ENCODE results near the gene ALG8. TPM values are rescaled to one million over a fixed set of nuclear protein-coding genes. Genes with fewer than 3 reads are reported as not detected.
"Not testable (repeated sequence)": the region's sequence is repeated elsewhere in the genome, so short reads cannot be mapped to it uniquely, and the experiment has no call there.

The ALG8 gene
- polyA plus RNA-seq, 1 of the 3 experiments (the other 2 are of a cell fraction) = 42.0 TPM

DNA sequence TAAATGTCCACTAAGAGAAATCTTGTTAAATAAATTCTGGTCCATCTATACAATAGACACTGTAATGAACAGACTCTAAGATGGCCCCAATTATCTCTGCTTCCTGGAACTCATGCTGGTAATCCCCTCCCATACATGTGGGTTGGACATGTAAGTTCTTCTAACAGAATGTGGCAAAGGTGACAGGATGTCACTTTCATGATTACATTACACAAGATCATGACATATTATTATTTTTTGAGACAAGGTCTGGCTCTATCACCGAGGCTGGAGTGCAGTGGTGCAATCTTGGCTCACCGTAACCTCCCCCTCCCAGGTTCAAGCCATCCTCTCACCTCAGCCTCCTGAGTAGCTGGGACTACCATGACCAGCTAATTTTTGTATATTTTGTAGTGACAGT, 45.2 kb downstream of the ALG8 start:
- Histone ChIP-seq H3K27me3 (ENCODE audit: insufficient read depth) (no peaks in the 10 kb centered on the region), H3F3A (replicated peaks; ENCODE audit: insufficient read depth) (no peaks in the 10 kb centered on the region), H3K27ac (ENCODE audit: low read depth in 2 of 2, low read length in 1 of 2) (no peak overlapping the region), H3K79me2 (ENCODE audit: insufficient read depth) (no peaks in the 10 kb centered on the region), H2AFZ (ENCODE audit: low read depth) (no peak overlapping the region), H3K9ac (no peak overlapping the region), H3K4me1 (ENCODE audit: control insufficient read depth in 1 of 2, insufficient read depth in 2 of 2, low read depth in 1 of 2, low read length in 1 of 2) (no peaks in the 10 kb centered on the region), H3K36me3 (replicated peaks in 1 of 2; ENCODE audit: control insufficient read depth in 1 of 2, insufficient read depth in 2 of 2, low read length in 1 of 2) (peaks cover 3 to 39% of the 10 kb centered on the region in 2 experiments), H3K9me2 (no peaks in the 10 kb centered on the region), H4K20me1 (ENCODE audit: insufficient read depth) (no peaks in the 10 kb centered on the region), H3K4me2 (no peak overlapping the region), H3K9me3 (no peaks in the 10 kb centered on the region), H3K4me3 (ENCODE audit: low read depth in 2 of 2, low read length in 1 of 2) (no peak overlapping the region)
- DNase-seq = no peak
- CTCF ChIA-PET = no interaction called here
- POLR2A ChIA-PET = interaction anchor here (1.0 to 1.4 kb wide), 2 partner anchors 15 to 22 kb away, joined by 3 read pairs; partner anchors contain the start of gene NDUFC2
- TF ChIP-seq SIN3A (IDR thresholded peaks at IDR 0.05; ENCODE audit: borderline replicate concordance, low read depth, low read length) (no peak), FOSL2 (IDR thresholded peaks at IDR 0.05; ENCODE audit: borderline replicate concordance, low read depth) (no peak), RCOR1 (IDR thresholded peaks at IDR 0.05; ENCODE audit: low read length) (no peak), JUND (IDR thresholded peaks at IDR 0.05) (no peak), RFX5 (IDR thresholded peaks at IDR 0.05; ENCODE audit: low read length) (no peak), SMC3 (IDR thresholded peaks at IDR 0.05; ENCODE audit: low read depth, low read length) (no peak), FOXJ3 (CRISPR knock-in tag; IDR thresholded peaks at IDR 0.05) (no peak), TAF1 (IDR thresholded peaks at IDR 0.05; ENCODE audit: borderline replicate concordance, low read depth, low read length) (no peak), EZH2phosphoT487 (IDR thresholded peaks at IDR 0.05; ENCODE audit: borderline replicate concordance, low read depth) (no peak), NRF1 (IDR thresholded peaks at IDR 0.05; ENCODE audit: low read depth, low read length) (no peak), ELF1 (IDR thresholded peaks at IDR 0.05) (no peak), FOXM1 (IDR thresholded peaks at IDR 0.05; ENCODE audit: low read depth) (no peak), EP300 (IDR thresholded peaks at IDR 0.05; ENCODE audit: borderline replicate concordance in 1 of 2, low read depth in 1 of 2, low read length in 1 of 2) (no peak), MEF2A (IDR thresholded peaks at IDR 0.05; ENCODE audit: borderline replicate concordance, low read depth) (no peak)
- TF ChIP-seq, protein P1, sequence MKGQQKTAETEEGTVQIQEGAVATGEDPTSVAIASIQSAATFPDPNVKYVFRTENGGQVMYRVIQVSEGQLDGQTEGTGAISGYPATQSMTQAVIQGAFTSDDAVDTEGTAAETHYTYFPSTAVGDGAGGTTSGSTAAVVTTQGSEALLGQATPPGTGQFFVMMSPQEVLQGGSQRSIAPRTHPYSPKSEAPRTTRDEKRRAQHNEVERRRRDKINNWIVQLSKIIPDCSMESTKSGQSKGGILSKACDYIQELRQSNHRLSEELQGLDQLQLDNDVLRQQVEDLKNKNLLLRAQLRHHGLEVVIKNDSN (IDR thresholded peaks at IDR 0.05; ENCODE audit: borderline replicate concordance, low read depth) = no peak
- TF ChIP-seq, protein P2, sequence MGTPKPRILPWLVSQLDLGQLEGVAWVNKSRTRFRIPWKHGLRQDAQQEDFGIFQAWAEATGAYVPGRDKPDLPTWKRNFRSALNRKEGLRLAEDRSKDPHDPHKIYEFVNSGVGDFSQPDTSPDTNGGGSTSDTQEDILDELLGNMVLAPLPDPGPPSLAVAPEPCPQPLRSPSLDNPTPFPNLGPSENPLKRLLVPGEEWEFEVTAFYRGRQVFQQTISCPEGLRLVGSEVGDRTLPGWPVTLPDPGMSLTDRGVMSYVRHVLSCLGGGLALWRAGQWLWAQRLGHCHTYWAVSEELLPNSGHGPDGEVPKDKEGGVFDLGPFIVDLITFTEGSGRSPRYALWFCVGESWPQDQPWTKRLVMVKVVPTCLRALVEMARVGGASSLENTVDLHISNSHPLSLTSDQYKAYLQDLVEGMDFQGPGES (IDR thresholded peaks at IDR 0.05; ENCODE audit: low read depth, low read length) = no peak
- 100% methylated on average over 2 of the region's 2 CpGs for WGBS (ENCODE audit: low lambda C conversion rate)

DNA sequence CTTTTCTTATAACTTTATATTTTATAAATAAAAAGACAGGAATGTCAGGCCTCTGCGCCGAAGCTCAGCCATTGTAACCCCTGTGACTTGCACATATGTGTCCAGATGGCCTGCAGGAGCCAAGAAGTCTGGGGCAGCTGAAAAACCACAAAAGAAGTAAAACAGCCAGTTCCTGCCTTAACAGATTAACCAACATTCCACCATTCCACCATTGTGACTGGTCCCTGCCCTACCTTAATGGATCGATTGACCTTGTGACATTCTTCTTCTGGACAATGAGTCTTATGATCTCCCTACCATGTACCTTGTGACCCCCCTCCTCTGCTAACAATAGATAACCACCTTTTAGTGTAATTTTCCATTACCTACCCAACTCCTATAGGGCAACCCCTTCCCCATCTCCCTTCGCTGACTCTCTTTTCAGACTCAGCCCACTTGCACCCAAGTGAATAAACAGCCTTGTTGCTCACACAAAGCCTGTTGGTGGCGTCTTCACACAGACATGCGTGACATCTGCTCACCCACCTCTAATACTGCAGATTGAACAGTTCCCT, 52.8 kb downstream of the ALG8 start:
- H3K9me2 ChIP-seq; H3K4me2 ChIP-seq; CTCF ChIA-PET; H3K36me3 ChIP-seq (replicated peaks in 1 of 2; ENCODE audit: control insufficient read depth in 1 of 2, insufficient read depth in 2 of 2, low read length in 1 of 2); H3K4me1 ChIP-seq (ENCODE audit: control insufficient read depth in 1 of 2, insufficient read depth in 2 of 2, low read depth in 1 of 2, low read length in 1 of 2); H3K27me3 ChIP-seq (ENCODE audit: insufficient read depth); H3K4me3 ChIP-seq (ENCODE audit: low read depth in 2 of 2, low read length in 1 of 2); H4K20me1 ChIP-seq (ENCODE audit: insufficient read depth); H3K27ac ChIP-seq (ENCODE audit: low read depth in 2 of 2, low read length in 1 of 2); H2AFZ ChIP-seq (ENCODE audit: low read depth); POLR2A ChIA-PET; H3K79me2 ChIP-seq (ENCODE audit: insufficient read depth); DNase-seq; H3K9me3 ChIP-seq; H3K9ac ChIP-seq; H3F3A ChIP-seq (replicated peaks; ENCODE audit: insufficient read depth): not testable (repeated sequence)
- WGBS (ENCODE audit: low lambda C conversion rate) = 87% methylated on average over 6 of the region's 6 CpGs
